PC-9 (cell line): Measurements from ENCODE around the gene IL2RA. TPM values are rescaled to one million over a fixed set of nuclear protein-coding genes. Genes with fewer than 3 reads are reported as not detected.
"Not testable (repeated sequence)": the region's sequence is repeated elsewhere in the genome, so short reads cannot be mapped to it uniquely, and the experiment has no call there.

Experiments used
- BruUV-seq: library from RNA; stranded (reverse); fragments of 400-500 nt; replicated peaks from 2 replicates; lab custom pipeline; 2021; lab: Mats Ljungman, UMichigan
- CTCF ChIA-PET: fragments of 300-600 bp; sonication (Branson Sonifier 250); formaldehyde crosslinking; loops from one replicate; lab custom pipeline; 2022; ENCODE audit warnings: antibody characterized with exemption; lab: Charles Lee
- POLR2A ChIA-PET: fragments of 300-600 bp; sonication (Branson Sonifier 250); formaldehyde crosslinking; loops from one replicate; lab custom pipeline; 2022; ENCODE audit warnings: antibody characterized with exemption; ENCODE audit not compliant: unreplicated experiment; lab: Charles Lee
- DNase-seq, 2 experiments: peaks; one replicate each; pipeline versions ENCODE4 v3.0.0 to v3.0.0-alpha.2; 2015 to 2022; ENCODE audit warnings: mixed read lengths in 1 of 2
- H2AFZ ChIP-seq: fragments of 200-600 bp; sonication (generic); 2 replicates; pipeline ENCODE4 v1.8.1; 2017; ENCODE audit warnings: antibody characterized with exemption
- H3F3A ChIP-seq: fragments of 200-600 bp; sonication (generic); 2 replicates; pipeline ENCODE4 v1.8.1; 2017; ENCODE audit warnings: antibody characterized with exemption, mild to moderate bottlenecking, low read depth; ENCODE audit not compliant: insufficient read depth
- H3K27ac ChIP-seq: fragments of 200-600 bp; sonication (generic); 2 replicates; pipeline ENCODE4 v1.6.1; 2016; ENCODE audit warnings: mixed run types
- H3K27me3 ChIP-seq: fragments of 200-600 bp; sonication (generic); 2 replicates; pipeline ENCODE4 v1.6.1; 2016; ENCODE audit warnings: low read depth, mixed run types; ENCODE audit not compliant: insufficient read depth
- H3K36me3 ChIP-seq: fragments of 200-600 bp; sonication (generic); 2 replicates; pipeline ENCODE4 v1.6.1; 2016; ENCODE audit warnings: low read depth, mixed run types
- H3K4me1 ChIP-seq: fragments of 200-600 bp; sonication (generic); replicated peaks from 2 replicates; pipeline ENCODE4 v1.6.1; 2016; ENCODE audit warnings: mixed run types; ENCODE audit not compliant: insufficient read depth
- H3K4me2 ChIP-seq: fragments of 200-600 bp; sonication (generic); 2 replicates; pipeline ENCODE4 v1.6.1; 2017; ENCODE audit warnings: mixed run types
- H3K4me3 ChIP-seq: fragments of 200-600 bp; sonication (generic); 2 replicates; pipeline ENCODE4 v1.6.1; 2016; ENCODE audit warnings: mixed run types
- H3K79me2 ChIP-seq: fragments of 200-600 bp; sonication (generic); 2 replicates; pipeline ENCODE4 v1.6.1; 2017; ENCODE audit warnings: low read depth, mixed run types
- H3K9me2 ChIP-seq: fragments of 200-600 bp; sonication (generic); 2 replicates; pipeline ENCODE4 v1.8.1; 2017; ENCODE audit warnings: mild to moderate bottlenecking; ENCODE audit not compliant: insufficient read depth
- H3K9me3 ChIP-seq: fragments of 200-600 bp; sonication (generic); 2 replicates; pipeline ENCODE4 v1.8.1; 2016; ENCODE audit warnings: low read depth; ENCODE audit not compliant: insufficient read depth
- H4K20me1 ChIP-seq: fragments of 200-600 bp; sonication (generic); 2 replicates; pipeline ENCODE4 v1.8.1; 2017; ENCODE audit not compliant: insufficient read depth
- CTCF ChIP-seq: fragments of 200-600 bp; sonication (generic); conservative IDR thresholded peaks from 2 replicates; pipeline ENCODE4 v1.6.1; 2017; ENCODE audit warnings: mixed run types, antibody characterized with exemption, mild to moderate bottlenecking, moderate library complexity
- EZH2 ChIP-seq: fragments of 200-600 bp; sonication (generic); IDR thresholded peaks from 2 replicates; pipeline ENCODE4 v1.8.0; 2017; ENCODE audit warnings: antibody characterized with exemption, low read depth
- intact Hi-C: fragments of 100-400 bp; cut with micrococcal nuclease; formaldehyde crosslinking; loops from one replicate; pipeline ENCODE4 v1.10.0; 2022; ENCODE audit not compliant: unreplicated experiment
- total RNA-seq: library from RNA; stranded (reverse); gene quantifications from 2 replicates; pipeline ENCODE4 v1.2.3, GENCODE V29; 2021

IL2RA gene
- total RNA-seq, 1 experiment from 2014 or later: not detected

GRCh38 chr10:5961405-5962100 is 100.6 kb downstream of the IL2RA start:
- Histone ChIP-seq H3K9me3 (no peaks in the 10 kb centered on the region), H3K4me3 (no peak overlapping the region), H3K36me3 (no peaks in the 10 kb centered on the region), H3K9me2 (no peaks in the 10 kb centered on the region), H3F3A (peaks cover 6% of the 10 kb centered on the region; the same call in 1 of the 2 replicates), H3K79me2 (no peaks in the 10 kb centered on the region), H3K4me2 (no peak overlapping the region), H4K20me1 (no peaks in the 10 kb centered on the region), H3K27ac (no peak overlapping the region), H3K4me1 (peaks cover 20% of the 10 kb centered on the region), H2AFZ (no peak overlapping the region), H3K27me3 (no peaks in the 10 kb centered on the region)
- DNase-seq: no peak
- no TSS peak for BruUV-seq
- CTCF ChIA-PET: interaction anchor here (0.6 to 0.7 kb wide), 2 partner anchors 11 to 1019 kb away, joined by 4 read pairs; no protein-coding TSS in a partner anchor
- intact Hi-C loops: no loop called here
- no peak for TF ChIP-seq CTCF
- TF ChIP-seq EZH2: no peak
- POLR2A ChIA-PET: interaction anchor here (0.6 kb wide), 1 partner anchor 18 kb away, joined by 3 read pairs; no protein-coding TSS in a partner anchor

GRCh38 chr10:5960973-5961275 is 101.2 kb downstream of the IL2RA start:
- H4K20me1 ChIP-seq, BruUV-seq, H3K9me2 ChIP-seq, POLR2A ChIA-PET, H3K36me3 ChIP-seq, intact Hi-C loops, H3F3A ChIP-seq, H3K27me3 ChIP-seq, H3K9me3 ChIP-seq, H2AFZ ChIP-seq, H3K79me2 ChIP-seq, H3K4me3 ChIP-seq, DNase-seq, H3K27ac ChIP-seq, H3K4me2 ChIP-seq: not testable (repeated sequence)
- H3K4me1 ChIP-seq: peaks cover 20% of the 10 kb centered on the region
- CTCF ChIA-PET: interaction anchor here (0.6 kb wide), 1 partner anchor 441 kb away, joined by 7 read pairs; no protein-coding TSS in a partner anchor

Other genes starting within 250 kb of the IL2RA start
- 152 and 196 TPM in 2 replicates for gene GDI2, start 248.9 kb downstream of the IL2RA start, total RNA-seq
- 9.8 and 12.2 TPM in 2 replicates for gene ANKRD16, start 172.5 kb downstream of the IL2RA start, total RNA-seq
- gene FBH1, start 172.1 kb downstream of the IL2RA start, total RNA-seq: 68.0 and 90.9 TPM in 2 replicates
- gene IL15RA, start 84.8 kb downstream of the IL2RA start, total RNA-seq: 15.5 TPM in 2 replicates
- gene RBM17, start 26.7 kb upstream of the IL2RA start, total RNA-seq: 98.2 and 131 TPM in 2 replicates
- gene PFKFB3, start 140.6 kb upstream of the IL2RA start, total RNA-seq: 37.8 and 54.7 TPM in 2 replicates